ENCODE results near the gene PDAP1. TPM values are rescaled to one million over a fixed set of nuclear protein-coding genes. Genes with fewer than 3 reads are reported as not detected.

PDAP1 gene
- total RNA-seq, 4 donors from 2014 or later, result 64.8 to 81.8 (median 73.9) TPM

DNA sequence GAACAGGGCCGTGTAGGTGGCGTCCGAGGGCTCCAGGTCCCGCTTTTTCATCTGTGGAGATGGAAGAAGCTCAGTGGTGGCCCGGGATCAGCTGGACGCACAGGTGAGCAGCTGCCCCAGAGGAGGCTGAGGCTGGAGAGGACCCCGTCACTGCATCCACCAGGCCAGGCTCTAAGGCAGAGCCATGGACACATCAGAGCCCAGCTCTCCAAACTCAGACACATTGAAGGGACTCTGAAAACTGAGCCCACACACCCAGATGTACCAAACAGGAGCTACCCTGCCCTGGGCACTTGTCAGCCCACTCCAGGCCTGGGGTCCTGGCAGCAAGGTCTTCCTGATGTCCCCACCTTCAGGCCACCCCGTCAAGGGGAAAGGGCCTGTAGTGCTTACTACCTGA lies 21.4 kb upstream of the PDAP1 start:
- DNase-seq (ENCODE audit: low spot score in 2 of 2), result no peak
- TF ChIP-seq, protein P1, sequence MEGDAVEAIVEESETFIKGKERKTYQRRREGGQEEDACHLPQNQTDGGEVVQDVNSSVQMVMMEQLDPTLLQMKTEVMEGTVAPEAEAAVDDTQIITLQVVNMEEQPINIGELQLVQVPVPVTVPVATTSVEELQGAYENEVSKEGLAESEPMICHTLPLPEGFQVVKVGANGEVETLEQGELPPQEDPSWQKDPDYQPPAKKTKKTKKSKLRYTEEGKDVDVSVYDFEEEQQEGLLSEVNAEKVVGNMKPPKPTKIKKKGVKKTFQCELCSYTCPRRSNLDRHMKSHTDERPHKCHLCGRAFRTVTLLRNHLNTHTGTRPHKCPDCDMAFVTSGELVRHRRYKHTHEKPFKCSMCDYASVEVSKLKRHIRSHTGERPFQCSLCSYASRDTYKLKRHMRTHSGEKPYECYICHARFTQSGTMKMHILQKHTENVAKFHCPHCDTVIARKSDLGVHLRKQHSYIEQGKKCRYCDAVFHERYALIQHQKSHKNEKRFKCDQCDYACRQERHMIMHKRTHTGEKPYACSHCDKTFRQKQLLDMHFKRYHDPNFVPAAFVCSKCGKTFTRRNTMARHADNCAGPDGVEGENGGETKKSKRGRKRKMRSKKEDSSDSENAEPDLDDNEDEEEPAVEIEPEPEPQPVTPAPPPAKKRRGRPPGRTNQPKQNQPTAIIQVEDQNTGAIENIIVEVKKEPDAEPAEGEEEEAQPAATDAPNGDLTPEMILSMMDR (IDR thresholded peaks at IDR 0.05), result no peak
- TF ChIP-seq POLR2A (IDR thresholded peaks at IDR 0.05), result no peak
- no peak overlapping the region for H3K4me3 ChIP-seq (ENCODE audit: low read depth, poor library complexity, severe bottlenecking)
- intact Hi-C loops (cut with DNase I; ENCODE audit: low total_unique reads), result no loop called here
- WGBS, 2 donors, result 89 to 92% methylated on average over 8 of the region's 8 CpGs

DNA sequence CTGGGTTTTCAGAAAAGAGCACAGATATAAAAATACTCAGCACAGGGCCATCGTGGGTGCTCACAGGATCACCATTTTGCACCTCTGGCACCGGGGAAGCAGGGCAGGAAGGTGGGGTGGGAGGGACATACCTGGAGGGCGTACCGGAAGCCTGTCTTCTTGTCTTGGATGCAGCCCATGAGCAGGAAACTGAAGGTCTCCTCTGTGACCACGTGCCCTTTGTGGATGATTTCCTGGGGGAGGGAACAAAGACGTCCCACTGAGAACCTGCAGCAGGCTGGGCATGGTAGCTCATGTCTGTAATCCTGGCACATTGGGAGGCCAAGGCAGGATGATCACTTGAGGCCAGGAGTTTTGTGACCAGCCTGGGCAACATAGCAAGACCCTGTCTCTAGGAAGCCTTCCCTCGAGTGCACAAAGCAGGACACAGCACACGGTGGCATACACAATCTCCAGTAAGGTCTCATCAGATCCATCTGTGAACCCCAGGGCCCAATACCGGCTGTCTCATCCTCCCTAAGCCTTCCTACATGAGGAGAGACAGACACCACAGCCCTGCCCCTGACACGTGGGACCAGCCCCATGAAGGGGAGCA lies 20.7 kb upstream of the PDAP1 start:
- no peak for DNase-seq (ENCODE audit: low spot score in 2 of 2)
- intact Hi-C loops (cut with DNase I; ENCODE audit: low total_unique reads), result no loop called here
- no peak for TF ChIP-seq POLR2A (IDR thresholded peaks at IDR 0.05)
- TF ChIP-seq, protein P1 (IDR thresholded peaks at IDR 0.05), result no peak
- H3K4me3 ChIP-seq (ENCODE audit: low read depth, poor library complexity, severe bottlenecking), result no peak overlapping the region
- WGBS, 2 donors, result 85% methylated on average over 10 of the region's 10 CpGs

DNA sequence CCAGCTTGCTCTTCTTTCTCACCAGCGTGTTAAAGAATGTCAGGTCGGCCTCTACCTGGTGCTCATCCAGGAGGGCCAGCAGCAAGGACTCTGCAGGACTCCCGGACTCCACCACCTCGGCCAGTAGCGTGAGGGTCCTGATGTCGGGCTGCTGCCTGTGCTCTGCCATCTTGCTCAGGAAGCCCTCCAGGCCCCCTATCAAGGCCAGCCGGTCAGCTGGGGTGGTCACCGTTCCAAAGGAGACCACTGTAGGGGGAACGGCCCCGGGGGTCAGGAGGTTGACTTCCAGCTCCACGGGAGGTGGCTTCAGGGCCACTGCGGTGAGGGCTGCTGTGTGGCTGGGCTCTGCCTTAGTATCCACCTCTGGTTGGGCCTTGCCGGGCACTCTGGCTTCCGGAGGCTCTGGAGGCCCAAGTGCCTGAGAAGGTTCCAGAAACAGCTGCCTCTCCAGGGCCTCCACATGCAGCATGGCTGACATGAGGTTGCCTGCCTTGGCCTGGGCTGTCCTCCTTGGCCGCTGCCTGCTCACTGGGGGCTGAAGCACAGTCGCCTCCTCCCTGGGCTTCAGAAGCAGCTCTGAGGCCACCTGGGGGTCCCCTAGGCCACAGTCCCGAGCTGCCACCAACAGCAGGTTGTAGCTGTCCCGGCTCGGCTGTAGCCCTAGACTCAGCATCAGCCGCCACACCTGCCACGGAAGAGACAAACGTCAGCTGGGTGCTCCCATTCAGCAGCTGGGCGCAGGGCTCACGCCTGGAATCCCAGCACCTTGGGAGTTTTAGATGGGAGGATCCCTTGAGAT lies 16.7 kb upstream of the PDAP1 start:
- intact Hi-C loops (cut with DNase I; ENCODE audit: low total_unique reads), result no loop called here
- TF ChIP-seq POLR2A (IDR thresholded peaks at IDR 0.05), result no peak
- TF ChIP-seq, protein P1 (IDR thresholded peaks at IDR 0.05), result no peak
- no peak for DNase-seq (ENCODE audit: low spot score in 2 of 2)
- whole genome bisulfite sequencing, 2 donors, result 91 to 94% methylated on average over 18 to 22 of the region's 24 CpGs
- H3K4me3 ChIP-seq (ENCODE audit: low read depth, poor library complexity, severe bottlenecking), result no peak overlapping the region

DNA sequence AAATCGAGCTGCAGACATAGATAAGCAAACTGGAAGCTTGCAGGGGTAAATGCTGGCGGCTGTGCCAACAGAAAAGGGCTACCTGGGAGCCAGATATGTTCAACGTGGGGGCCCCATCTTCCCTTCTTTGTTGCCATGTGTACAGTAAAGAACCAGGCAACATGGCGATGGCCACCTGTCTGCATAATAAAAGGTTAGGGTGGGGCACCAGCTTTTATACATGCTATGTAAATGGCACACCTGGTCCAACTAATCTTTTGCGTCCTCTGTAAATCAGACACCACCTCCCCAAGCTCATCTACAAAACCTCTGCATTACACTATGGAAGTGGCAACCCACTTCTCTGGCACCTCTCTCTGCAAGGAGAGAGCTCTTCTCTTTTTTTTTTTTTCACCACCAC lies 14.2 kb upstream of the PDAP1 start:
- DNase-seq (ENCODE audit: low spot score in 2 of 2), result no peak
- intact Hi-C loops (cut with DNase I; ENCODE audit: low total_unique reads), result no loop called here
- 74 to 79% methylated on average over 5 of the region's 5 CpGs for WGBS, 2 donors

DNA sequence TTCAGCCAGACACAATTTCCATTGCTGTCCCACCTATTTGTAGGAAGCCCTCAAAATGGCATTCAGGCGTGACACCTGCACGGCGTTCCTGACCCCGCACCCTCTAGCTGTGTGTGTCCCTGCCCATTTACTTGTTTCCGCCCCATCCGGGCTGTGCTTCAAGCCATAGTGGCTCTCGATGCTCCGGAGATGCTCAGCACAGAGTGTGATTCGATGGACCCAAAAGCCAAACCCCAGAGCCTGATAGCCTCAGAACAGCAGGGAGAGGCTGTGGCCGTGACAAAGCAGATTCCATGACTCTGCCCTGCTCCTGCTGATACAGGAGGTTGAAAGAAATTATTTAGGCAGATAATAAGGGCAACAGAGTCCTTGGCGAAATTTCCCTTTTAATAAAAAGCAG lies 13.8 kb upstream of the PDAP1 start:
- intact Hi-C loops (cut with DNase I; ENCODE audit: low total_unique reads), result no loop called here
- H3K4me3 ChIP-seq (ENCODE audit: low read depth, poor library complexity, severe bottlenecking), result no peak overlapping the region
- no peak for TF ChIP-seq POLR2A (IDR thresholded peaks at IDR 0.05)
- TF ChIP-seq, protein P1 (IDR thresholded peaks at IDR 0.05), result no peak
- WGBS, 2 donors, result 84 to 93% methylated on average over 11 of the region's 11 CpGs
- no peak for DNase-seq (ENCODE audit: low spot score in 2 of 2)

More for the DNA sequence above, 14.2 kb upstream of the PDAP1 start:
- TF ChIP-seq POLR2A (IDR thresholded peaks at IDR 0.05), result no peak
- TF ChIP-seq, protein P1 (IDR thresholded peaks at IDR 0.05), result no peak
- no peak overlapping the region for H3K4me3 ChIP-seq (ENCODE audit: low read depth, poor library complexity, severe bottlenecking)

Measured in lower leg skin (tissue), 4 donors.